Smooth muscle cell (in vitro differentiated cells): ENCODE results near the gene EFHD2. TPM values are rescaled to one million over a fixed set of nuclear protein-coding genes. Genes with fewer than 3 reads are reported as not detected.

Experiments
- DNase-seq: peaks from one replicate; lab custom pipeline; 2025; ENCODE audit not compliant: unreplicated experiment; lab: John Stamatoyannopoulos, UW
- H2AFZ ChIP-seq: fragments of 200-600 bp; sonication (generic); 2 replicates; pipeline ENCODE4 v1.6.0; 2016; ENCODE audit warnings: antibody characterized with exemption, low read depth, mild to moderate bottlenecking
- H3F3A ChIP-seq: fragments of 200-600 bp; sonication (generic); 2 replicates; pipeline ENCODE4 v1.6.0; 2017; ENCODE audit warnings: antibody characterized with exemption, low read depth
- H3K27ac ChIP-seq: fragments of 200-600 bp; sonication (generic); 2 replicates; pipeline ENCODE4 v1.5.1; 2016; ENCODE audit warnings: low read depth, mild to moderate bottlenecking
- H3K27me3 ChIP-seq: fragments of 200-600 bp; sonication (generic); 2 replicates; pipeline ENCODE4 v1.6.1; 2016; ENCODE audit warnings: low read depth, mild to moderate bottlenecking
- H3K36me3 ChIP-seq: fragments of 200-600 bp; sonication (generic); 2 replicates; pipeline ENCODE4 v1.5.1; 2016; ENCODE audit warnings: low read depth
- H3K4me1 ChIP-seq: fragments of 200-600 bp; sonication (generic); 2 replicates; pipeline ENCODE4 v1.5.1; 2016; ENCODE audit warnings: low read depth
- H3K4me2 ChIP-seq: fragments of 200-600 bp; sonication (generic); 2 replicates; pipeline ENCODE4 v1.6.0; 2016; ENCODE audit warnings: mild to moderate bottlenecking
- H3K4me3 ChIP-seq: fragments of 200-600 bp; sonication (generic); 2 replicates; pipeline ENCODE4 v1.5.1; 2016; ENCODE audit warnings: mild to moderate bottlenecking
- H3K79me2 ChIP-seq: fragments of 200-600 bp; sonication (generic); 2 replicates; pipeline ENCODE4 v1.6.0; 2016; ENCODE audit warnings: low read depth, mild to moderate bottlenecking
- H3K9ac ChIP-seq: fragments of 200-600 bp; sonication (generic); 2 replicates; pipeline ENCODE4 v1.6.0; 2016; ENCODE audit warnings: low read depth
- H3K9me3 ChIP-seq: fragments of 200-600 bp; sonication (generic); replicated peaks from 2 replicates; pipeline ENCODE4 v1.5.1; 2016; ENCODE audit warnings: low read depth
- H4K20me1 ChIP-seq: fragments of 200-600 bp; sonication (generic); 2 replicates; pipeline ENCODE4 v1.6.0; 2016; ENCODE audit warnings: low read depth
- WGBS: methylation state at CpG from one replicate; pipeline ENCODE4 v1.1.7; 2016; ENCODE audit warnings: low lambda C conversion rate; 5-methylcytosine and 5-hydroxymethylcytosine counted together
- polyA plus RNA-seq: library from polyadenylated mRNA; unstranded; fragments of >200 nt; fragmentation: Nextera tagmentation; extraction: Ambion mirVana; gene quantifications from 2 replicates; pipeline ENCODE4 v1.2.1, GENCODE V29; 2016
- total RNA-seq: library from RNA; depleted of rRNA; stranded (reverse); fragments of >200 nt; gene quantifications from 2 replicates; pipeline ENCODE4 v1.2.3, GENCODE V29; 2014
- TF ChIP-seq, protein P1 (sequence below): fragments of 200-600 bp; sonication (generic); IDR thresholded peaks from 2 replicates; pipeline ENCODE4 v1.5.1; 2017; ENCODE audit warnings: borderline replicate concordance, mild to moderate bottlenecking, antibody characterized with exemption; ENCODE audit not compliant: insufficient read depth, poor library complexity, severe bottlenecking

The EFHD2 gene
- total and polyA plus RNA-seq, 2 experiments from 2014 or later: 7.0 to 22.9 TPM

DNA sequence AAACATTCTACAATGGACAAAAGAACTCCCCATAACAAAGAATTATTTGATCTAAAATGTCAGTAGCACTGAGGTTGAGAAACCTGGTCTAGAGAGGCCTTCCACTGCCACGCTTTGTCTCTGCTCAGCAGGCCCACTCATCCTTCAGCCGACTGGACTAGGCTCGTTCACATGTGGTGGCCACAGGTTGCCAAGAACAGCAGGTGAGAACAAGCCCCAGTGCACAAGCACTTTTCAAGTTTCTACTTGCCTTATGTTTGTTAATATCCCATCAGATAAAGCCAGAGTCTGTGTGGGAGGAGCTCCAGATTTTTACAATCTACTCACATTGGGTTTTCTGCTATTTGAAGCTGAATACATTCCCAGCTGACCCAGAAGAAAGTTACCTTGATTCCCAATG lies 9.1 kb upstream of the EFHD2 start:
- no peak for DNase-seq
- Histone ChIP-seq H3K9me3 (no peaks in the 10 kb centered on the region), H3K9ac (no peak overlapping the region), H3K36me3 (no peaks in the 10 kb centered on the region), H2AFZ (no peak overlapping the region), H4K20me1 (no peaks in the 10 kb centered on the region), H3F3A (no peaks in the 10 kb centered on the region), H3K4me2 (no peak overlapping the region), H3K4me1 (no peaks in the 10 kb centered on the region), H3K27ac (no peak overlapping the region), H3K4me3 (no peak overlapping the region), H3K79me2 (no peaks in the 10 kb centered on the region), H3K27me3 (no peaks in the 10 kb centered on the region)
- TF ChIP-seq, protein P1, sequence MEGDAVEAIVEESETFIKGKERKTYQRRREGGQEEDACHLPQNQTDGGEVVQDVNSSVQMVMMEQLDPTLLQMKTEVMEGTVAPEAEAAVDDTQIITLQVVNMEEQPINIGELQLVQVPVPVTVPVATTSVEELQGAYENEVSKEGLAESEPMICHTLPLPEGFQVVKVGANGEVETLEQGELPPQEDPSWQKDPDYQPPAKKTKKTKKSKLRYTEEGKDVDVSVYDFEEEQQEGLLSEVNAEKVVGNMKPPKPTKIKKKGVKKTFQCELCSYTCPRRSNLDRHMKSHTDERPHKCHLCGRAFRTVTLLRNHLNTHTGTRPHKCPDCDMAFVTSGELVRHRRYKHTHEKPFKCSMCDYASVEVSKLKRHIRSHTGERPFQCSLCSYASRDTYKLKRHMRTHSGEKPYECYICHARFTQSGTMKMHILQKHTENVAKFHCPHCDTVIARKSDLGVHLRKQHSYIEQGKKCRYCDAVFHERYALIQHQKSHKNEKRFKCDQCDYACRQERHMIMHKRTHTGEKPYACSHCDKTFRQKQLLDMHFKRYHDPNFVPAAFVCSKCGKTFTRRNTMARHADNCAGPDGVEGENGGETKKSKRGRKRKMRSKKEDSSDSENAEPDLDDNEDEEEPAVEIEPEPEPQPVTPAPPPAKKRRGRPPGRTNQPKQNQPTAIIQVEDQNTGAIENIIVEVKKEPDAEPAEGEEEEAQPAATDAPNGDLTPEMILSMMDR: no peak
- WGBS: 81% methylated on average over 3 of the region's 3 CpGs

DNA sequence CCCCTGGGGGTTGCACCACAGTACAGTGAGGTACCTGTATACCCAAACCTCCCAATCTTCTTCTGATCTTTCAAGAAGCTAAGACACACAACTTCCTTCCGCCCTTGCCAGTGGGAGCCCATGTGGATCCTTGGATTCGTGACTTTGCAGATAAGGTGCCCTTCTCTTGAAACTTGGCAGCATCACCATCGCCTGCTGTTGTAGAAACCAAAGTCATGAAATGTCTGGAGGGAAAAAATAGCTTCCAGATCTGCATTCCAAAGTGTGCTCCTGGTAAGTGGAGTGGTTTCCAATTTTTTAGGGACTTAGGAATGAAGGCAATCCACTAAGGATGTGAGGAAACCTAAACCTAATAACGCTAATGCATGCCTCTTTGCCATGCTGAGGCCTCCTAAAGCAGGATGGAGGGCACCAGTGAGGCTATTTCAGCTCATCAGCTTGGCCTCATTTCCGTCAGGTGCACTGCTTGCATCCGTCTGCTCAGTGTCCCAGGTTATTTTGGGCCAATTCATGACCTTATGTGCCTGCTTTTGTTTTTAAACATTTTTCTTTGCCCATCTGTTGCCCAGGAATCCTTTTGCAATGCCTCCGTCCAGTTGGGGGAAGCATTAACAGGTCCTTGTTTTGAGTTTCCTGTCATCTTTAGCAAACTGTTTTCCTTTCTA lies 8.2 kb upstream of the EFHD2 start:
- Histone ChIP-seq H3K4me2 (no peak overlapping the region), H3K9me3 (no peaks in the 10 kb centered on the region), H3K9ac (no peak overlapping the region)

DNA sequence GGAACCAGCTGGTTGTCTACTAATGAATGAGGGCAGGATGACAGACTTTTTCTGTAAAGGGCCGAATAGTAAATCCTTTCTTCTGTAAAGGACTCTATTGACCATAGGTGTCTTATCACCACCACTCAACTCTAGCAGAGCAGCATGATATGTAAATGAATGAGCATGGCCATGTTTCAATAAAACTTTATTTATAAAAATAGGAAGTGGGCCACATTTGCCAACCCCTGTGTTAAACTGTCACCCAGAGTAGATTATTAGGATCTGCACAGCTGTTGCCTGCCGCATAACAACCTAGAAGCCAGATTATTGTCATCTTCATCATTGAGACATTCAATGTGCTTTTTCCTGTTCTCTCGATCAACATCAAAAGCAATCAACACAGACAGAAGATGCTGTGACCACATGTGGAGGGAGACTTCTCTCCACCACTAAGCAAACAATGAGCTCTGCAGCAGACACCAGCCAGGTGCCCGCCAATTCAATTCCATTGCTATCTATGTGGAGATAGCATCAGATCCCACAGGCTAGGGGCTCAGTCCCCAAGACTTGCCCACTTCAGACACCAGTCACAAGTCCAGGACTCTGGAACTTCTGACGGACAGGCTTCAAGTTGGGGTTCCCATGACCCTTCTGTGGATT lies 6.8 kb upstream of the EFHD2 start:
- Histone ChIP-seq H3K9me3 (no peaks in the 10 kb centered on the region), H3K27ac (no peak overlapping the region)
- 92% methylated on average over 5 of the region's 5 CpGs for WGBS

More for the DNA sequence above, 8.2 kb upstream of the EFHD2 start:
- no peak overlapping the region for H2AFZ ChIP-seq
- H4K20me1 ChIP-seq: no peaks in the 10 kb centered on the region
- TF ChIP-seq, protein P1: no peak
- no peaks in the 10 kb centered on the region for H3K27me3 ChIP-seq
- H3K4me1 ChIP-seq: no peaks in the 10 kb centered on the region
- no peak for DNase-seq
- 88% methylated on average over 7 of the region's 7 CpGs for WGBS
- H3K4me3 ChIP-seq: no peak overlapping the region
- no peaks in the 10 kb centered on the region for H3K36me3 ChIP-seq
- H3F3A ChIP-seq: no peaks in the 10 kb centered on the region
- H3K79me2 ChIP-seq: no peaks in the 10 kb centered on the region
- H3K27ac ChIP-seq: no peak overlapping the region

More for the DNA sequence above, 6.8 kb upstream of the EFHD2 start:
- peaks cover 5% of the 10 kb centered on the region for H3F3A ChIP-seq
- H3K4me3 ChIP-seq: no peak overlapping the region
- no peaks in the 10 kb centered on the region for H3K79me2 ChIP-seq
- H3K4me1 ChIP-seq: no peaks in the 10 kb centered on the region
- DNase-seq: no peak
- H4K20me1 ChIP-seq: no peaks in the 10 kb centered on the region
- no peaks in the 10 kb centered on the region for H3K36me3 ChIP-seq
- TF ChIP-seq, protein P1: no peak
- no peaks in the 10 kb centered on the region for H3K27me3 ChIP-seq
- H2AFZ ChIP-seq: no peak overlapping the region
- no peak overlapping the region for H3K9ac ChIP-seq
- H3K4me2 ChIP-seq: no peak overlapping the region
